ENCODE measurements around the gene OBP2B.
A peak's percentile ranks its signal among the peaks of the same experiment; 100 is the strongest.
"Not testable (repeated sequence)": the region's sequence is repeated elsewhere in the genome, so short reads cannot be mapped to it uniquely, and the experiment has no call there.

OBP2B gene

DNA sequence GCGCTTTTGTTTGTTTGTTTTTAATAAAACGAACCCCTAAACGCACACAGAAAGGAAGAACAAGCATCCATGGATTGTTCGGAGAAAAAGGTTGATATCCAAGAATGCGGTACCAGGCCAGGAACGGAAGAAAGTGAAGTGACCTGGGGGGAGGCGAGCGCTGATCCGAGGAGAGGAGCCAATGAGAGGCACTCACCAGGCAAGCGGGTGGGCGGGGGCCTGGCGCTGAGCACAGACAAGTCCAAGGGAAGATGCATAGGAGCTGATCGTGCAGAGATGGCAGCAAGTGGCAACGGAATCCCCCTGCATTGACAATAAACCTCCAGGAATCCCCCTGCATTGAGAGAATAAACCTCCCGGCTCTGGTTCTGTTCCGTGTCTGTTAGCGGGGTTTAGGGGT lies 8.4 kb downstream of the OBP2B start:
- no peak for DNase-seq

DNA sequence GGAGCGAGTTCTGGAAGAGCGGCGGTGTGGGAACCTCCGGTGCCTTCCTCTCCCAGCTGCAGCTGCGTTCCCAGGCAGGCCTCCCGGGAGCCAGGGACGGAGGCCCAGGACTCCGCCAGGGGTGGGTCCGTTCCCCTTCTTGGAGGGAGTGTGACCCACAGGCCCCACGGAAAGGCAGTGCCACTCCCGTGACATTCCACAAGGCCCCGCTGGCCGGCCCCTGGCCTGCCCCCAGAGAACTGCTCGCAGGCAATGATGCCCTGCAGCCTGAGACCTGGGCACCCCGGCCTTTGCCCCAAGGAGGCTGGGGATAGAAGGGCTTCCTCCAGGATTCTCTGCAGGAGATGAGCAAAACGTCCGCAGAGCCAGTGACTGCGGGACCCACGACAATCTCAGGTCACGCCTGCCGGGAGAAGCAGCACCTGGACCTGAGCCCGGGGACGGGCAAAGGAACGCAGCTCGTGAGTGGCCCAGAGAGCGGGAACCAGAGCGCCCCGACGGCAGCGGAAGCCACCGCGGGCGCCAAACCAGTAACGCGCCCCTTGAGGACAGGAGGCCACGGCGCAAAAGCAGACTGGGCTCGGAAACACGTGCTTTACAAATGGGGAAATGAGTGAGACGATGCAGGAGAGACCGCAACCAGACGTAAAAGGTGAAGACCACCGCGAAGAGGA lies 9.3 kb downstream of the OBP2B start:
- DNase-seq: no peak

- no peak for DNase-seq
These were observed 14.0 kb downstream of the OBP2B start for GRCh38 chr9:133195029-133195428.

- no peak for DNase-seq
These were observed 14.5 kb downstream of the OBP2B start for GRCh38 chr9:133194597-133194996.

GRCh38 chr9:133191989-133192388 lies 17.1 kb downstream of the OBP2B start:
- DNase-seq: no peak

- DNase-seq: no peak
These were observed 19.2 kb downstream of the OBP2B start for GRCh38 chr9:133189826-133190225.

- no peak for DNase-seq
These were observed 20.2 kb downstream of the OBP2B start for GRCh38 chr9:133188843-133189180.

DNA sequence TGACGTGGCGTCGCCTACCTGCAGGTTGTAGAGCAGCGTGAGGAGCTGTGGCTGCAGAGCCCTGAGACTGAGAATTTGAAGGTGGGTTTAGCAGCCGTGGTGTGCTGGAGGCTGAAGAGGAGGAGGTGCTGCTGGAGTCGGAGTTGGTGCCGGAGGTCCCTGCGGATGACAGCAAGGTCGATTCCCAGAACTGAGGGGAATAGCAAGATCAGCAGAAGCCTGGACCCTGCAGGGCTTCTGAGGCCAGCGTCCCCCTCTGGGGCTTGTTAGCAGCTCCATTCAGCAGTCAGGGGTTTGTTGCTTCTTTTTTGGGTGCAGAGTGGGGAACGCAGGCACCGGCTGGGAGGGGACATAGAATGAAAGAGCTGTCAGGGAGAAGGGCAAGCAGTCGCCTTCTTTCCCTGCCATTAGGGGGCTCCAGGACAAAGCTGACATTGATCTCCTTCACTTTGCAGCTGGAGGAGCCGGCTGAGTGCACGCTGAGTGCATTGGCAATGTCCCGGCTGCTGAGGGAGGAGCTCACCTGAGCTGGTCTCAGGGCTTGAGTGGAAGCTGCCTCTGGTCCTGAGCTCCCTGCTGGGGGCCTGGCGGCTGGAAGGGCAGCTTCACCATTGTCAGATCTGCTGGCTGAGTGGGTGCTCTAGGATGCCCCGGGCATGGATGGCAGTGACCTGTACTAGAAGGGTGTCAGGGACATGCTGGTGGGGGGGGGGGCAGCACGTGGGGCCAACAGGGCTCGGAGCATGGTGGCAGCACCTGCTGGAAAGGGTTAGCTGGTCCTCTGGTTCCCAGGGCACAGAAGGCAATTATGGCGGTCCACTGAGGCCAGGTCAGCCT lies 20.8 kb downstream of the OBP2B start:
- DNase-seq: peak in 1 of 2 donors; percentile 4

- DNase-seq: no peak
These were observed 21.5 kb downstream of the OBP2B start for GRCh38 chr9:133187561-133188005.

DNA sequence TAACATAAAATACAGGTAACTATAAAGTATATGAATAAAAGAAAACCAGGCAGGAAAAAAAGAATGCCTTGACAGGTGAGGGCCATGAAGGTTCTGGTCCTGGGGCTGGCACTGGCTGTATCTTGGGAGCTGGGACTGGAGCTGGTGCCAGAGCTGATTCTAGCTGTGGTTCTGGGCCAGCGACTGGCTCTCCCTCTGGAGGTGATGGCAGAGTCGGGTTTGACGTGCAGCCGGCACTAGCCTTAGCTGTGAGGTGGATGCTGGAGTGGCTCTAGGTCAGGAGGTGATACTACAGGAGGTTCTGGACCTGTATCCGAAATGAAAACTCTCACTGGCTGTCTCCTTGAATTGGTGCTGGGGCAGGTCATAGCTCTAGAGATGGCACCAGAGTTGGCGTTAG lies 22.3 kb downstream of the OBP2B start:
- no peak for DNase-seq

DNA sequence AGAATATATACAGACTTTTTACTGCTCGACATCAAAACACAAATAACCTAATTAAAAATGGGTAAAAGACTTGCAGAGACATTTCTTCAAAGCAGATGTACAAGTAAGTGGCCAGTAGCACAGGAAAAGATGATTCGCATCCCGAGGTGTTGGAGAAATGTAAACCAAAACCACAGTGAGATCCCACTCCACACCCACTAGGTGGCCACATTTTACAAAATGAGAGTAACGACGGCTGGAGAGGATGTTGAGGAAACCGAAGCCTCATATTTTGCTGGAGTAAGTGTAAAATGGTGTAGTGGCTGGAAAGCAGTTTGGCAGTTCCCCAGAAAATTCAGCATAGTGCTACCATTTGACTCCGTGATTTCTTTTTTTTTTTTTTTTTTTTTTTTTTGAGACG lies 24.1 kb downstream of the OBP2B start:
- DNase-seq: peak in 1 of 2 donors; percentile 71

DNA sequence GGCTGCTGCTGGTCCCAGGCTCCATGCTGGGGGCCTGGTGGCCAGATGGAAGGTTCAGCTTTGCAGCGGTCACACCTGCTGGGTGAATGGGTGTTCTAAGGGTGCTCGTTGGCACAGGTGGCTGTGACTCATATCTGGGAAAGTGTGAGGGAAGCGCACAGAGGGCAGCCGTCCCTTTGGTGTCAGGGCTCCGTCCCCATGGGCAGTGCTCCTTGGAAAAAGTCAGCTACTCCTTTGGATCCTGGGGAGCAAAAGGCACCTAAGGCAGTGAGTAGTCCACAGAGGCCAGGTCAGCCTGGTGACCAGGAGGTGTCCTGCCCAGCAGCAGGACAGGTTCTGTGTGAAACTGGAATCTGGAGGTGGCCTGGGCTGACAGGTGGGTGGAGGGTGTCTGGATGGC lies 26.9 kb downstream of the OBP2B start:
- DNase-seq: no peak

GRCh38 chr9:133181561-133181960 lies 27.5 kb downstream of the OBP2B start:
- DNase-seq: no peak

- DNase-seq: no peak
These were observed 28.1 kb downstream of the OBP2B start for GRCh38 chr9:133180953-133181352.

- no peak for DNase-seq
These were observed 36.0 kb downstream of the OBP2B start for GRCh38 chr9:133173056-133173455.

DNA sequence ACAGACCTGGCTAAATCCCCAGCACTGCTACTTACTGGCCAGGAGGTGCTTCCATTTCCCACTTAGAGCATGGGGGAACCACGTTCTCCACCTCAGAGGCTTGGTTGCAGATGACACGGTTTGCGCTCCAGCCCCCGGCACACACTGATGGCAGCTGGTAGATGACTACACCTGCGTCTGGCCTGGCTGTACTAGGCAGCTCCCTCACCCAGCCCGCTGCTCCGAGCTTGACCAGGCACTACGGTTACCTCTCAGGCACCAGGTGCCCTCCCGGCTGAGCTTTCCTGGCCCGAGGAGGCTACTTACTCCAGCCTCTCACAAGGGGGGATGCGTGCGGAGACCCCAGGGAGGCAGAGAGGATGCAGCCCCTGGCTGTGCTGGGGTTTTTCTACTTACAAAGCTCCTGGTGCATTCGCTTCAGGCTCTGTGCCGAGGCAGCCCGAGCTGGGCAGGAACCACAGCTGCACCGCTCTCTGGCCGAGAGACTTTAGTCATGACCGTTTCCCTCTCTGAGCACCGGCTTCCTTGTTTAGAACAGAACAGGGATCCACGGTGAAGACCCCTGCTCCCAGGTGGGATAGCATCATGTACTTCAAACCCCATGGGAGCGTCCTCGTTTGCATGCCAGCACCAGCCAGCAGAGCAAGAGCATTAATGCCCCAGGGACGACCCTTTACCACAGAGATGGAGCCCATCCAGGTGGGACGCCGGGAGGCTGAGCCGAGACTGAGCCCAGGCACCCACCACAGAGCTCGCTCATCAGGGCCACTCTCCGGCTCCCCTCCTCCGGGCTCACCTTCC lies 37.7 kb downstream of the OBP2B start:
- no peak for DNase-seq

- no peak for DNase-seq
These were observed 38.3 kb downstream of the OBP2B start for GRCh38 chr9:133170716-133171115.

GRCh38 chr9:133169687-133170086 lies 39.4 kb downstream of the OBP2B start:
- DNase-seq: not testable (repeated sequence)

DNA sequence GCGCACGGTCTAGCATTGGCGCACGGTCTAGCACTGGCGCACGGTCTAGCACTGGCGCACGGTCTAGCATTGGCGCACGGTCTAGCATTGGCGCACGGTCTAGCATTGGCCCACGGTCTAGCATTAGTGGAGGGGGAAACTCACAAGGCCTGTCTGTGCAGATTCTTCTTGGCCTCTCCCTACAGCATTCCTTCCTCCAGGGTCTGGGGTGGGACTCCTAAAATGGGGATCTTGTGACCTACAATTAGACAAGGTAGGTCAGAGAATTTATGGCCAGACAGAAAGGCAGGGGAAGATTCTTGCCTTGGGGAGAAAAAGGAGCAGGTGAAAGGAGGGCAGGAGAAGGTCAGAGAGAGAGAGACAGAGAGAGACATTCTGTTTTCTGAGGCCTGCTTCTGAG lies 39.9 kb downstream of the OBP2B start:
- no peak for DNase-seq

GRCh38 chr9:133168432-133168831 lies 40.6 kb downstream of the OBP2B start:
- no peak for DNase-seq

DNA sequence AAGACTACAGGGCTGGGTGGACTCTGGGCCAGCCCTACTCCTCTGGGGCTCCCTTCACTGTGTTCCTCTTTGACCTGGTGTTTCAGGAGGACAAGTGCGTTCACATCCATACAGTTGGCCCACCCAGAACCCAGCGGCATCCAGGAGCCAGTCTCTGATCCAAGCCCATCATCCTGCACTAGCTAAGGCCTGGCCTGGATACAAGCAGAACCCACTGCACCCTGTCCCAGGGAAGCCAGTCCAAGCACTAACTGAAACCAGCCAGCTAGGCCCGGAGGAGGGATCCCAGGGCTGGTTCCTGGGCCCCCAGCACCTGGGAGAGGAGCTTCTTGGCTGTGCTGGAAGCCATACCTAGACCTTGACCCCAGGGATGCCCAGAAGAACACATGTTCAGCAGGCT lies 41.3 kb downstream of the OBP2B start:
- no peak for DNase-seq

DNA sequence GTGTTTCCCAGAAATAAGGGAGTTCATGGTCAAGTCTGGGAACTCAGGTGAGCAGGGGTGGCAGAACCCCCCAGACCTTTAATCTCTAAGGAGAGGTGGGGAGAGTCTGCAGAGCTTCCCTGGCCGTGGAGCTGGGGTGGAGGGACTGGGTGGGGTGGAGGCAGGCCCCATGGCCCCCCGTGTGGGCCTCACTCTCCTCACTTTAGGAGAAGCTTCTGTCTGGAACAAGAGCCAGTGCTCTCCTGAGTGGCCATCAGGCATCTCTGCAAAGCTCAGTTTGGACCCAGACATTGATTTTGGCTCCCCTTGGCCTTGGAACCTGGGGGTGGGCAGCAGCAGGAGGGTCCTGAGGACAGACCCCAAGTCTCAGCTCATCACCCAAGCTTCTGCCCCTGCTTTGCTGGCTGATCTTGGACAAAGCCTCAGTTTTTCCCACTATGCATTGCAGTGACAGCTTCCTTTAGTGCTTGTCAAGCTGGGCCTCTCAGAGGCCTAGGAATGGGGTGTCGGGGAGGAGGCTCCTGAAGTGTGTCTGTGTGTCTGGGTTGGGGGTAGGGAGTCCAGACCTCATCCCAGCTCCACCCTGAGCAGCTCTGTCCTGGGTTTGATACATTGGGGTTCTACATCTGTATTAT lies 41.8 kb downstream of the OBP2B start:
- no peak for DNase-seq

DNA sequence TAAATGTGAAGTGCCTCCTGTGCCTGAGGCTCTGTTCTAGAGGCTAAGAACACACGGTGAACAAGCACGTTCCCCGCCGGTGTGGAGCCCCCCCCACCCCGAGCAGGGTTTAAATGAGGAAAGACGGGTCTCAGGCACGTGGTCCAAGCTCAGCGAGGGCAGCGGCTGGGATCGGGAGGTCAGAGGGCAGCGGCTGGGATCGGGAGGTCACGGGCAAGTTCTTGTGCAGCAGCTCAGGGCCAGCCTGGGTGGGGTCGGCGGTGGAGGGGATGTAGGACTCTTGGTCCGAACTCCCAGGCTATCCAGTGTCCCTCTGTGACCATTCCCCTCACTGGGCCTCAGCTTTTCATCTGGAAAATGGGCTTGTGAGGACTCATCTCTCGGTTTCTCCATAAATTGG lies 42.7 kb downstream of the OBP2B start:
- no peak for DNase-seq

- no peak for DNase-seq
These were observed 43.7 kb downstream of the OBP2B start for GRCh38 chr9:133165452-133165730.

Measured in bone marrow (tissue), 2 donors.